Measurements from ENCODE around the gene MDH2.

DNA sequence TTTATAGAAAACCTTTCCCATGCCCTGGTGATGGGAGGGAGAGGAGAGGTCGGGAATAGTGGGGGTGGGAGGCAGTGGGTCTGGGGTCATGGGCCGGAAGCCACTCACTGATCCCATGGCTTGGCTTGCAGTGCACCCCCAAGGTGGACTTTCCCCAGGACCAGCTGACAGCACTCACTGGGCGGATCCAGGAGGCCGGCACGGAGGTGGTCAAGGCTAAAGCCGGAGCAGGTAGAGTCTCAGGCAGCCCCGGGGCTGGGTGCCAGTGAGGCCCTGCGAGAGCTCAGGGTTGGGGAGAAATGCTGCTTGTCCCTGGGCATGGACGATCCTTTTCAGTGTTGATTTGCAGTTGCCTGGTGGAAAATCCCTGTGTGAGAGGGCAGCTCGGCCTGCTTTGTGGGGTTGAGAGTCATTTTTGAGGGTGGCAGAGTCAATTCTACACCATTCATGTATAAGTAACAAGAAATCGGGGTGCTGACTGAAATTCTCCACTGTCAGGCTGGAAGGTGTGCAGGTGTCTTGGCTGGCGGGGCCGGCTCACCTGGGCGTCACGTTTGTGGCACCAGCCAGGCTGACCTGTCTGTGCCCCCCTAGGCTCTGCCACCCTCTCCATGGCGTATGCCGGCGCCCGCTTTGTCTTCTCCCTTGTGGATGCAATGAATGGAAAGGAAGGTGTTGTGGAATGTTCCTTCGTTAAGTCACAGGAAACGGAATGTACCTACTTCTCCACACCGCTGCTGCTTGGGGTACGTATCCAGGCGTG lies 16.5 kb downstream of the MDH2 start:
- TF ChIP-seq, protein P1, sequence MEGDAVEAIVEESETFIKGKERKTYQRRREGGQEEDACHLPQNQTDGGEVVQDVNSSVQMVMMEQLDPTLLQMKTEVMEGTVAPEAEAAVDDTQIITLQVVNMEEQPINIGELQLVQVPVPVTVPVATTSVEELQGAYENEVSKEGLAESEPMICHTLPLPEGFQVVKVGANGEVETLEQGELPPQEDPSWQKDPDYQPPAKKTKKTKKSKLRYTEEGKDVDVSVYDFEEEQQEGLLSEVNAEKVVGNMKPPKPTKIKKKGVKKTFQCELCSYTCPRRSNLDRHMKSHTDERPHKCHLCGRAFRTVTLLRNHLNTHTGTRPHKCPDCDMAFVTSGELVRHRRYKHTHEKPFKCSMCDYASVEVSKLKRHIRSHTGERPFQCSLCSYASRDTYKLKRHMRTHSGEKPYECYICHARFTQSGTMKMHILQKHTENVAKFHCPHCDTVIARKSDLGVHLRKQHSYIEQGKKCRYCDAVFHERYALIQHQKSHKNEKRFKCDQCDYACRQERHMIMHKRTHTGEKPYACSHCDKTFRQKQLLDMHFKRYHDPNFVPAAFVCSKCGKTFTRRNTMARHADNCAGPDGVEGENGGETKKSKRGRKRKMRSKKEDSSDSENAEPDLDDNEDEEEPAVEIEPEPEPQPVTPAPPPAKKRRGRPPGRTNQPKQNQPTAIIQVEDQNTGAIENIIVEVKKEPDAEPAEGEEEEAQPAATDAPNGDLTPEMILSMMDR (IDR thresholded peaks at IDR 0.05), result no peak
- no peak for TF ChIP-seq POLR2A (IDR thresholded peaks at IDR 0.05)
